HG02938 (cell line): Measurements from ENCODE around the gene UFD1.
"Not testable (repeated sequence)": the region's sequence is repeated elsewhere in the genome, so short reads cannot be mapped to it uniquely, and the experiment has no call there.

Experiments used
- ATAC-seq: cut with Tn5 transposase; IDR thresholded peaks from one replicate; pipeline ENCODE4 v1.9.1; 2021; ENCODE audit warnings: mild to moderate bottlenecking, moderate library complexity; ENCODE audit not compliant: unreplicated experiment

The UFD1 gene

DNA sequence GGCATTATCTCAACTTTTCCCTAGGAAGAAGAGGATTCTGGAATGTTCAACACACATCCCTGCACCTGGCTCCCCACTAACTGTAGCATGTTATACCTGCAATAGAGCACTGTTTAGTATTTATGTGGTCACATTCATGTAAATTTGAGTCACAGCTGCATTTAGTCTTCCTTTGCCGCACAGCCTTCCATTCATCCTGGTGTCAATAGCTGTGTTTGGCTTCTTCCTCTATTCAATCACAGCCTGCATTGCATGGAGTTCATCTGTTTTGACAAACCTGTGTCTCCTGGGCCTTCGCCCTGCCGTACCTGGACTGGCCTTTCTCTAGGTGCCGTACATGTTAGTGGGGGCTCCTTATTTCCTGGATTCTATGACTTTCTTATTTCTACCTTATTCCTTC lies 27.4 kb downstream of the UFD1 start:
- ATAC-seq = no peak

DNA sequence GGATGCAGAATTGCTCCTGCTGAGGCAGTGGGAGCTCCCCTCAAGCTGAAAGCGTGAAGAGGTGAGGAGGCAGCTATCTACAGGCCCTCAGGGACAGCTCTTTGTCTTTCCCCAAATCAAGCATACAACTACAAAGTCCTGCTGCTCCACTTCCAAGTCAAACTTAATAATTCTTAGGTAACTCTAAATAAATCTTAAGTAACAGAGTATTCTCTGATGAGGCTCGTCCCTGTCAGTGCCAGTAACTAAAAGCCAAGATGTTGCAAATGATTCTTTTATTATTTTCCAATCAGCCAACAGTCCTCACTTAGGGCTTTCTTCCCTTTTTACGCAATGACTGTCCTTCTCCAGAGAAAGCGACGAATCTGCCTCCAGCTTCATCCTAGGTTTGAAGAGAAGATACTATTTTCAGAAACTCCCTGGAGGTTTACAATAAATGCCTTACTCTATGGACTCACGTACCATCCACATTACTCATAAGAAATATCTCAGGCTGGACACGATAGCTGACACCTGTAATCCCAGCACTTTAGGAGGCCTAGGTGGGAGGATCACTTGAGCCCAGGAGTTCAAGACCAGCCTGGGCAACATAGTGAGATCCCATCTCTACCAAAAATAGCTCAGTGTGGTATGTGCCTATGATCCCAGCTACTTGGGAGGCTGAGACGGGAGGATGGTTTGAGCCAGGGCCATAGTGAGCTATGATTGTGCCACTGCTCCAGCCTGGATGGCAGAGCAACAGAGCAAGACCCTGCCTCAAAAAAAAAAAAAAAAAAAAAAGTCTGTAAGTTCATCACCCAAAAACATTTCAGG lies 28.4 kb downstream of the UFD1 start:
- ATAC-seq = no peak

- ATAC-seq = no peak
These were observed 29.6 kb downstream of the UFD1 start for GRCh38 chr22:19449422-19449767.

GRCh38 chr22:19448739-19449421 lies 30.1 kb downstream of the UFD1 start:
- ATAC-seq = no peak

DNA sequence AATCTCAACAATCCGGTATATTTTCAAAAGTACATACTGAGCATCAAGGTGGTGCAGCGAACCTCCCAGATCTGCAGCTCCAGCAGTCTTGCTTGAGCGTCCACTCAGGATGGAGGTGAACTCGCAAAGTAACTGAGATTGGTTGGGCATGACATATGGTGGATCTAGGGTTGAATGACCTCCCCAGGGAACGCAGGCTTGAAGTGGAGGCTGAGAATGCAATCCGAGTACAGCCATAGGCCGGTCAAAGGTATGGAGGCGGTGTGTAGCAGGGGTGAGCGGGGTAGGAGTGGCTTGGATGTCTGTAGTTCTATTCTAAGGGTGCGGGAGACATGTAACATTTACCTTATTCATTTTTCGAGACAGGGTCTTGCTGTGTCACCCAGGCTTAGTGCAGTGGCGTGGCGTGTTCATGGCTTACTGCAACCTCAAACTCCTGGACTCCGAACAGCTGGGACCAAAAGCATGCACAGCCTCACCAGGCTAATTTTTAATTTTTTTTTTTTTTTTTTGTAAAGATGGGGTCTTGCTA lies 30.9 kb downstream of the UFD1 start:
- ATAC-seq = peak; percentile 44

GRCh38 chr22:19447330-19448075 lies 31.5 kb downstream of the UFD1 start, which contains the start of gene C22orf39:
C22orf39 (minus strand) TSS chr22:19447711; CDS start chr22:19447688, 23 bp downstream.
- peak; percentile 73 for ATAC-seq

DNA sequence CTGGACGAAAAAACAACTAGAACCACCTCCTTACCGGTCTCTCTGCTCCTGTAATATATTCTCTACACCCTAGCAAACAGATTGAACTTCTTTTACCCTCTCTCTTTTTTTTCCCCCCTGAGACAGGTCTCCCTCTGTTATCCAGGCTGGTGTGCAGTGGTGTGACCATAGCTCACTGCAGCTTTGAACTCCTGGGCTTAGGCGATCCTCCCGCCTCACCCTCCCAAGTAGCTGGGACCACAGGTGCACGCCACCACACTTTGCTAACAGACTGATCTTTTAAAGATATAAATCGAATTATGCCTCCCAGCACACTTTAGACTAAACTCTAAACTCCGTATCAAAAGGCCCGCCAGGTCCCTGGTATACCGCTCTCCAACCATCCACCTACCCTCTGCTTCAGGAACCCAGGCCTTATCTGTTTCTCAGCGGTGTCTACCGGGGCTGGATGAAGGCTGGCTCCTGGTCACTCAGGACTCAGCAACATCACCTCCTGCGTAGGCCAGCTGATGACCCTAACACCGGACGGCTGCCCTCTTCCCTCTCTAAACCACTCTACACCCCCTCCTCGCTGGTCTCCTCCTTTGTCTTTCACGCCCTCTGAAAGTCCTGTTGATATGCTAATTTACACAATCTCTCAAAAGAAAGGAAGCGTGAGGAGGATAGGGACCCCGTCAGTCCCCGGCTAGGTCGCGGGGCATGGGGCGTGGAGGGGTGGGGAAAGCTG lies 32.2 kb downstream of the UFD1 start:
- no peak for ATAC-seq

DNA sequence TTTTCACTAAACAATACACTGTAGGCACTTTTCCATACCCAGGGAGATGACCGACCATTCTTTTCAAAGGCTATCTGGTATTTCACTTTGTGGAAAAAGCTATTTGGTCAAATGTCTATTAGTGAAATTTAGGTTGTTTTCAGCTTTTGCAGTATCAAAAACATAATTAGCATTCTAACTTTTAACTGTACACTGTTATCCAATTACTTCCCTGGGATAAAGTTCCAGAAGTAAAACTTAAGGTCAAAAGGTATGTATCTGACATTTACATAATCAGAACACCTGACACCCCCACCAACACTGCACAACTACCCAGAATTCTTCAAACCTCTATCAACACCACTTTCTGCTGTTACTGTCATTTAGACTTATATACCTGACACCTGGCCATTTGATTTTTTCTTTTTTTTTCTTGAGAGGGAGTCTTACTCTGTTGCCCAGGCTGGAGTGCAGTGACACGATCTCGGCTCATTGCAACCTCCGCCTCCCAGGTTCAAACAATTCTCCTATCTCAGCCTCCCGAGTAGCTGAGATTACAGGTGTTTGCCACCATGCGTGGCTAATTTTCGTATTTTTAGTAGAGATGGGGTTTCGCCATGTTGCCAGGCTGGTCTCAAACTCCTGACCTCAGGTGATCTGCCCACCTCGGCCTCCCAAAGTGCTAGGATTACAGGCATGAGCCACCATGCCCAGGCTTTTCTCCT lies 33.6 kb downstream of the UFD1 start:
- not testable (repeated sequence) for ATAC-seq

GRCh38 chr22:19443544-19444211 lies 35.3 kb downstream of the UFD1 start:
- ATAC-seq = no peak

DNA sequence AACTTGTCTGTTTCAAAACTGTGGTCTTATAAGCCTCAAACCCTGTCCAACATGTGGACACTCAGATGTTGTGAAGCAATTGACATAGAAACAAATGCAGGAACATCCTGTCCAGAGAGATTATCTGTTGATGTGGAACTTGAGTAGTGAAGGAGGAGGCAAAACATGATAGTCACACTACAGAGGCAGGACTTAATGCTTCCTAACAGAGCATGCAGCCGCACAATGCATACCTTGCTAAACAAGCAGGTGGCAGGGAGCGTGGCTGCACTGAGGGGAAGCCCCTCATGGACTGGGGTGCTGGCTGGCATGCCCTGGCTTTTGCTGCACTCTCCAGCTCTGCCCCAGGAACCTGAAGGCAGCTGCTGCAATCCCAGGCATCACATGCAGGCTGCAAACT lies 36.8 kb downstream of the UFD1 start:
- no peak for ATAC-seq

GRCh38 chr22:19440411-19441195 lies 38.4 kb downstream of the UFD1 start:
- no peak for ATAC-seq

GRCh38 chr22:19438298-19438697 lies 40.7 kb downstream of the UFD1 start:
- no peak for ATAC-seq

DNA sequence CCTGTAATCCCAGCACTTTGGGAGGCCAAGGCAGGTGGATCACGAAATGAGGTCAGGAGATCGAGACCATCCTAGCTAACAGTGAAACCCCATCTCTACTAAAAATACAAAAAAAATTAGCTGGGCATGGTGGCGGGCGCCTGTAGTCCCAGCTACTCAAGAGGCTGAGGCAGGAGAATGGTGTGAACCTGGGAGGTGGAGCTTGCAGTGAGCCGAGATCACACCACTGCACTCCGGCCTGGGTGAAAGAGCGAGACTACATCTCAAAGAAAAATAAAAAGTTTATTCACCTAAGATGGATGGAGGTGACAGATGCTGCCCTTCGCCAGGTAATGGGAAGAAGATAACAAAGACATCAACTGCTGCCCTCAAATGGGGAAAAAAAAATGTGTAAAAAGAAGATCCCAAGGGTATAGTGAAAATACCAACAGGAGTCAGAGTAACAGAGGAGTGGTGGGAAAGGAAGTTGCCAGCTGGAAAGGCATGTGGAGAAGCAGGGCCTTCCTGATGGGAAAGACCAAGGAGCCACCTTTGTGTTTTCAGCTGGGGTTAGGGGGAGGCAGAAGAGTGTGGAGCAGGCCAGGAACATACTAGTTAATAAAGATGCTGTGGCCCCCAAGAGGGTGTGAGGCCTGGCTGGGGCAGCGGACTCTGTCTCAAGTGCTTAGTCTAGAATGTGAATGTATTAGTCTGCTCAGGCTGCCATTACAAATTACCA lies 42.4 kb downstream of the UFD1 start:
- ATAC-seq = not testable (repeated sequence)

- ATAC-seq = no peak
These were observed 44.0 kb downstream of the UFD1 start for GRCh38 chr22:19434829-19435580.

DNA sequence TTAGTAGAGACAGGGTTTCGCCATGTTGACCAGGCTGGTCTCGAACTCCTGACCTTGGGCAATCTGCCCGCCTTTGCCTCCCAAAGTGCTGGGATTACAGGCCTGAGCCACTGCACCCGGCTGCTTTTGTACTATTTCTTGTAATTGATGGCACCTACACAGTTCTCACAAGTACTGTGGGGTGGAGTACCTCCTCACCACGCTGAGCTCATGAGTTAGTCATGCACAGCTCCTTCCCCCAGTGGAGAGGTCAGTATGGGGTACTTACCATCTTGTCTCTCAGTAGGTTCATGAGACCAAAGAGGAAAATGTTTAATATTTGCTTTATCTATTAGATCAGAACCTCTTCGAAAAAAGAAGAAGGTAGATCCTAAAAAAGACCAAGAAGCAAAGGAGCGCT lies 44.6 kb downstream of the UFD1 start:
- ATAC-seq = no peak

GRCh38 chr22:19432133-19432851 lies 46.7 kb downstream of the UFD1 start, which contains the start of gene MRPL40:
MRPL40 (plus strand) TSS chr22:19432545; CDS start chr22:19432555, 10 bp downstream.
- ATAC-seq = peak; percentile 59
